Fibroblast of lung (primary cell): ENCODE results near the gene CYYR1. TPM values are rescaled to one million over a fixed set of nuclear protein-coding genes. Genes with fewer than 3 reads are reported as not detected.

Experiments
- DNase-seq, 2 donors: peaks; one replicate each; pipeline versions ENCODE4 v3.0.0 to v3.0.0-alpha.2; 2010; ENCODE audit warnings: low read depth in 2 of 2
- H2AFZ ChIP-seq: 2 replicates; pipeline ENCODE4 v1.5.1; 2012; ENCODE audit warnings: low read length, control low read depth, inconsistent platforms
- H3K27ac ChIP-seq: 2 replicates; pipeline ENCODE4 v1.5.1; 2011; ENCODE audit warnings: low read length, control low read depth; ENCODE audit not compliant: insufficient read depth
- H3K27me3 ChIP-seq: 2 replicates; pipeline ENCODE4 v1.5.1; 2011; ENCODE audit warnings: mild to moderate bottlenecking, low read length; ENCODE audit not compliant: control insufficient read depth, insufficient read depth
- H3K36me3 ChIP-seq: 2 replicates; pipeline ENCODE4 v1.5.1; 2011; ENCODE audit warnings: low read length; ENCODE audit not compliant: control insufficient read depth, insufficient read depth
- H3K4me1 ChIP-seq: 2 replicates; pipeline ENCODE4 v1.5.1; 2011; ENCODE audit warnings: low read length; ENCODE audit not compliant: control insufficient read depth, insufficient read depth; ENCODE audit errors: extremely low read depth
- H3K4me2 ChIP-seq: 2 replicates; pipeline ENCODE4 v1.5.1; 2011; ENCODE audit warnings: low read length, control low read depth; ENCODE audit not compliant: insufficient read depth; ENCODE audit errors: extremely low read depth
- H3K4me3 ChIP-seq, 4 experiments: fragments of 200-600 bp in 1 of 4; sonication (generic) in 1 of 4; replicated peaks in 1 of 4; 2 replicates each; pipeline ENCODE4 v1.5.1; 2011 to 2016; ENCODE audit warnings: low read length in 4 of 4, low read depth in 3 of 4, mild to moderate bottlenecking in 3 of 4, control low read depth in 2 of 4, inconsistent platforms in 1 of 4, mixed read lengths in 1 of 4; ENCODE audit not compliant: insufficient read depth in 1 of 4; ENCODE audit errors: control extremely low read depth in 1 of 4
- H3K79me2 ChIP-seq: 2 replicates; pipeline ENCODE4 v1.5.1; 2012; ENCODE audit warnings: mild to moderate bottlenecking, low read length, inconsistent platforms; ENCODE audit not compliant: control insufficient read depth, insufficient read depth
- H3K9ac ChIP-seq: 2 replicates; pipeline ENCODE4 v1.5.1; 2011; ENCODE audit warnings: mild to moderate bottlenecking, low read length, control low read depth; ENCODE audit not compliant: insufficient read depth
- H3K9me3 ChIP-seq: 2 replicates; pipeline ENCODE4 v1.5.1; 2012; ENCODE audit warnings: low read depth, low read length; ENCODE audit not compliant: control insufficient read depth, insufficient read depth
- H4K20me1 ChIP-seq: 2 replicates; pipeline ENCODE4 v1.5.1; 2011; ENCODE audit warnings: low read length; ENCODE audit not compliant: control insufficient read depth, insufficient read depth; ENCODE audit errors: extremely low read depth
- EZH2 ChIP-seq: IDR thresholded peaks from 2 replicates; pipeline ENCODE4 v1.5.1; 2012; ENCODE audit warnings: low read length, control low read depth, mild to moderate bottlenecking; ENCODE audit errors: missing control alignments
- polyA plus RNA-seq, 2 donors: library from polyadenylated mRNA; depleted of rRNA in 1 of 2; stranded (reverse) in 1 of 2; unstranded in 1 of 2; fragments of >200 nt; gene quantifications; 2 replicates each; pipeline ENCODE4 v1.2.1, GENCODE V29; 2011 to 2012; ENCODE audit warnings: missing spikeins in 1 of 2
- total RNA-seq: library from RNA; depleted of rRNA; stranded (reverse); fragments of >200 nt; gene quantifications from 2 replicates; pipeline ENCODE4 v1.2.1, GENCODE V29; 2014
- TF ChIP-seq, protein P1 (sequence below), 2 donors: IDR thresholded peaks in 1 of 2; conservative IDR thresholded peaks in 1 of 2; 1 replicate in 1 of 2; 2 replicates in 1 of 2; pipeline ENCODE4 v1.5.1; 2011 to 2012; ENCODE audit warnings: low read length in 2 of 2, control low read depth in 1 of 2, inconsistent platforms in 1 of 2, low read depth in 1 of 2, mild to moderate bottlenecking in 1 of 2

CYYR1 gene
- total and polyA plus RNA-seq, 2 donors (not counting 1 experiment from before 2014, with no cell fraction given) = 0.17 TPM; not detected in 1

DNA sequence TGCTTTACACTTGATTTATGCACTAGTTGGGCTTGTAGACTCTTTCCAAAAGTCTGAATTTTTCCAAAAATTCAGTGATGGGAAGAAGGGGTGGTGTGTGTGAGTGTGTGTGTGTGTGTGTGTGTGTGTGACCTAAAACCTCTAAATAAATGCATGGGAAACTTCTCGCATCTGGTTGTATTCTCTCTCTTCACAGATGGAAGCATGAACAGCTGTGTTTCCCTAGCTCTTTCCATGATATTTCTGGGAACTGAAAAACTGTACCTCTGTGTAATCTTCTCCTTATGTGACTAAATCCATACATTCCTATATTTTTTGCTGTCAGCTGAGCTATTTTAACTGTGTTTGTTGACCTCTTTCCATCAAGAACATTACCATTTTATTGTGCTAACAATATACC lies 26.2 kb upstream of the CYYR1 start:
- Histone ChIP-seq H3K79me2 (no peaks in the 10 kb centered on the region), H4K20me1 (no peaks in the 10 kb centered on the region), H3K27ac (no peak overlapping the region), H3K9ac (no peak overlapping the region), H3K36me3 (no peaks in the 10 kb centered on the region), H2AFZ (no peak overlapping the region), H3K4me1 (no peaks in the 10 kb centered on the region), H3K4me3 (no peak overlapping the region), H3K27me3 (no peaks in the 10 kb centered on the region), H3K9me3 (no peaks in the 10 kb centered on the region), H3K4me2 (no peak overlapping the region)
- DNase-seq = no peak
- no peak for TF ChIP-seq EZH2
- TF ChIP-seq, protein P1, sequence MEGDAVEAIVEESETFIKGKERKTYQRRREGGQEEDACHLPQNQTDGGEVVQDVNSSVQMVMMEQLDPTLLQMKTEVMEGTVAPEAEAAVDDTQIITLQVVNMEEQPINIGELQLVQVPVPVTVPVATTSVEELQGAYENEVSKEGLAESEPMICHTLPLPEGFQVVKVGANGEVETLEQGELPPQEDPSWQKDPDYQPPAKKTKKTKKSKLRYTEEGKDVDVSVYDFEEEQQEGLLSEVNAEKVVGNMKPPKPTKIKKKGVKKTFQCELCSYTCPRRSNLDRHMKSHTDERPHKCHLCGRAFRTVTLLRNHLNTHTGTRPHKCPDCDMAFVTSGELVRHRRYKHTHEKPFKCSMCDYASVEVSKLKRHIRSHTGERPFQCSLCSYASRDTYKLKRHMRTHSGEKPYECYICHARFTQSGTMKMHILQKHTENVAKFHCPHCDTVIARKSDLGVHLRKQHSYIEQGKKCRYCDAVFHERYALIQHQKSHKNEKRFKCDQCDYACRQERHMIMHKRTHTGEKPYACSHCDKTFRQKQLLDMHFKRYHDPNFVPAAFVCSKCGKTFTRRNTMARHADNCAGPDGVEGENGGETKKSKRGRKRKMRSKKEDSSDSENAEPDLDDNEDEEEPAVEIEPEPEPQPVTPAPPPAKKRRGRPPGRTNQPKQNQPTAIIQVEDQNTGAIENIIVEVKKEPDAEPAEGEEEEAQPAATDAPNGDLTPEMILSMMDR (conservative IDR thresholded peaks at IDR 0.05 in 1 of 2, IDR thresholded peaks at IDR 0.05 in 1 of 2; ENCODE audit: low read depth in 1 of 2, low read length in 2 of 2) = no peak

- no peaks in the 10 kb centered on the region for H3K36me3 ChIP-seq
- H3K79me2 ChIP-seq = no peaks in the 10 kb centered on the region
- H3K27me3 ChIP-seq = no peaks in the 10 kb centered on the region
- no peaks in the 10 kb centered on the region for H3K4me1 ChIP-seq
- no peak overlapping the region for H3K9ac ChIP-seq
- no peak overlapping the region for H3K4me2 ChIP-seq
- H3K4me3 ChIP-seq = no peak overlapping the region
- TF ChIP-seq, protein P1 (conservative IDR thresholded peaks at IDR 0.05 in 1 of 2, IDR thresholded peaks at IDR 0.05 in 1 of 2; ENCODE audit: low read depth in 1 of 2, low read length in 2 of 2) = no peak
- TF ChIP-seq EZH2 = no peak
- DNase-seq = no peak
- no peaks in the 10 kb centered on the region for H3K9me3 ChIP-seq
- H4K20me1 ChIP-seq = no peaks in the 10 kb centered on the region
- no peak overlapping the region for H3K27ac ChIP-seq
- H2AFZ ChIP-seq = no peak overlapping the region
These were observed 24.9 kb upstream of the CYYR1 start for GRCh38 chr21:26597981-26598380.

DNA sequence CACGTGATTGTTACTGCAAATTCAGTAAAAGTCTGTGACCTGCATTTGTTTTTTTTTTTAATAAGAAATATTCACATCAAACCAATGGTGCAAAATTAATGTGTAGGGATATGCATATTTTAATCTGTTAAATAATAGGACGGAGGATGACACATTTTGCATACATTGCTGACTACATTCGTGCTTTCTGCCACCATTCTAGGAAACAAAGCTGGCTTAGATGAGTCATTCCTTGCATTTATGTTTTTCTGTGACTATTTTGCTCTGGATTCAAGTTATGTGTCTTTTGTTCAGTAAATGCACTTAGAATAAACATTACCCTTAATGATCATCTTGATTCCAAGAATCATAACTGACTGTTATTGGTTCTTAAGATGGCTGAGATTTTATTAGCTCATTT lies 23.9 kb upstream of the CYYR1 start:
- H3K4me3 ChIP-seq = no peak overlapping the region
- no peaks in the 10 kb centered on the region for H3K79me2 ChIP-seq
- no peaks in the 10 kb centered on the region for H3K27me3 ChIP-seq
- no peaks in the 10 kb centered on the region for H3K36me3 ChIP-seq
- no peaks in the 10 kb centered on the region for H3K9me3 ChIP-seq
- DNase-seq = no peak
- H4K20me1 ChIP-seq = no peaks in the 10 kb centered on the region
- H3K4me1 ChIP-seq = no peaks in the 10 kb centered on the region
- H2AFZ ChIP-seq = no peak overlapping the region
- H3K27ac ChIP-seq = no peak overlapping the region
- H3K4me2 ChIP-seq = no peak overlapping the region
- TF ChIP-seq, protein P1 (conservative IDR thresholded peaks at IDR 0.05 in 1 of 2, IDR thresholded peaks at IDR 0.05 in 1 of 2; ENCODE audit: low read depth in 1 of 2, low read length in 2 of 2) = no peak
- no peak for TF ChIP-seq EZH2
- no peak overlapping the region for H3K9ac ChIP-seq
